ENCODE results near the gene NDUFAF3.
A peak's percentile ranks its signal among the peaks of the same experiment; 100 is the strongest.

Gene NDUFAF3

GRCh38 chr3:49025793-49026520, 4.0 kb downstream of the NDUFAF3 start:
- no peak overlapping the region for H3K4me3 ChIP-seq (ENCODE audit: low read length)
- TF ChIP-seq, protein P1, sequence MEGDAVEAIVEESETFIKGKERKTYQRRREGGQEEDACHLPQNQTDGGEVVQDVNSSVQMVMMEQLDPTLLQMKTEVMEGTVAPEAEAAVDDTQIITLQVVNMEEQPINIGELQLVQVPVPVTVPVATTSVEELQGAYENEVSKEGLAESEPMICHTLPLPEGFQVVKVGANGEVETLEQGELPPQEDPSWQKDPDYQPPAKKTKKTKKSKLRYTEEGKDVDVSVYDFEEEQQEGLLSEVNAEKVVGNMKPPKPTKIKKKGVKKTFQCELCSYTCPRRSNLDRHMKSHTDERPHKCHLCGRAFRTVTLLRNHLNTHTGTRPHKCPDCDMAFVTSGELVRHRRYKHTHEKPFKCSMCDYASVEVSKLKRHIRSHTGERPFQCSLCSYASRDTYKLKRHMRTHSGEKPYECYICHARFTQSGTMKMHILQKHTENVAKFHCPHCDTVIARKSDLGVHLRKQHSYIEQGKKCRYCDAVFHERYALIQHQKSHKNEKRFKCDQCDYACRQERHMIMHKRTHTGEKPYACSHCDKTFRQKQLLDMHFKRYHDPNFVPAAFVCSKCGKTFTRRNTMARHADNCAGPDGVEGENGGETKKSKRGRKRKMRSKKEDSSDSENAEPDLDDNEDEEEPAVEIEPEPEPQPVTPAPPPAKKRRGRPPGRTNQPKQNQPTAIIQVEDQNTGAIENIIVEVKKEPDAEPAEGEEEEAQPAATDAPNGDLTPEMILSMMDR (conservative IDR thresholded peaks at IDR 0.05; ENCODE audit: low read depth, low read length) = no peak
- DNase-seq (ENCODE audit: low read depth) = no peak

- DNase-seq (ENCODE audit: low read depth) = no peak
- no peak overlapping the region for H3K4me3 ChIP-seq (ENCODE audit: low read length)
- TF ChIP-seq, protein P1 (conservative IDR thresholded peaks at IDR 0.05; ENCODE audit: low read depth, low read length) = no peak
Observed at GRCh38 chr3:49026536-49026935, 4.6 kb downstream of the NDUFAF3 start.

- H3K4me3 ChIP-seq (ENCODE audit: low read length) = no peak overlapping the region
- TF ChIP-seq, protein P1 (conservative IDR thresholded peaks at IDR 0.05; ENCODE audit: low read depth, low read length) = no peak
- DNase-seq (ENCODE audit: low read depth) = no peak
Observed at GRCh38 chr3:49027634-49028033, 5.7 kb downstream of the NDUFAF3 start.

DNA sequence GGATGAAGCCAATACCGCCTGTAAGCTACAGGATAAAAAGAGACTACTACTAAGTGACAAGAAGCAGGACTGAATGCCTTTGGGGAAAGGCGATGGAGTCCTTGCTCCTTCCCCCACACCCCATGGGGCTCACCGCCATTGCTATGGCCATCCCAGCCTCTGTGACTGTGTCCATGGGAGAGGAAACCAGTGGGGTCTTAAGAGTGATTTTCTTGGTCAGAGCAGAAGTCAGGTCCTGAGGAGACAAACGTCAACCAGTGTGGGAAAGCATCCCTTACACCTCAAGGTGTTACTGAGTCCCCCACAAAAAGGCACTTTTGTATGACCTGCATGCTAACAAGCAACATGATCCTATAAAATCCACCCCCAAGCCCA, 6.4 kb downstream of the NDUFAF3 start:
- peak overlapping the region; percentile 87 for H3K4me3 ChIP-seq (ENCODE audit: low read length)
- TF ChIP-seq, protein P1 (conservative IDR thresholded peaks at IDR 0.05; ENCODE audit: low read depth, low read length) = no peak

GRCh38 chr3:49028673-49029562, 7.0 kb downstream of the NDUFAF3 start, which contains the start of gene IMPDH2:
Gene IMPDH2, minus strand, starts transcription at chr3:49029398. Its CDS starts 48 bp downstream, at chr3:49029350.
- TF ChIP-seq, protein P1 (conservative IDR thresholded peaks at IDR 0.05; ENCODE audit: low read depth, low read length) = peak; percentile 10
- H3K4me3 ChIP-seq (ENCODE audit: low read length) = peak within 1 kb of the TSS; percentile 87
- no peak for DNase-seq (ENCODE audit: low read depth)

More for the DNA sequence above, 6.4 kb downstream of the NDUFAF3 start:
- no peak for DNase-seq (ENCODE audit: low read depth)

- peak overlapping the region; percentile 87 for H3K4me3 ChIP-seq (ENCODE audit: low read length)
- no peak for DNase-seq (ENCODE audit: low read depth)
- TF ChIP-seq, protein P1 (conservative IDR thresholded peaks at IDR 0.05; ENCODE audit: low read depth, low read length) = no peak
Observed at GRCh38 chr3:49029563-49029884, 7.6 kb downstream of the NDUFAF3 start.

Measured in retinal pigment epithelial cell (primary cell).